H4 (cell line): ENCODE data around the gene ERG. TPM values are rescaled to one million over a fixed set of nuclear protein-coding genes. Genes with fewer than 3 reads are reported as not detected.

Source experiments
- DNase-seq: peaks from one replicate; pipeline ENCODE4 v3.0.0-alpha.2; 2015; ENCODE audit warnings: low spot score
- total RNA-seq: library from RNA; depleted of rRNA; stranded (reverse); fragments of >200 nt; shearing (Covaris generic); gene quantifications from 2 replicates; pipeline ENCODE4 v1.2.3, GENCODE V29; 2014

Gene ERG
- total RNA-seq, 1 experiment from 2014 or later, result 0.15 TPM

- no peak for DNase-seq
Observed at GRCh38 chr21:38358666-38359065, 139.6 kb downstream of the ERG start.

DNA sequence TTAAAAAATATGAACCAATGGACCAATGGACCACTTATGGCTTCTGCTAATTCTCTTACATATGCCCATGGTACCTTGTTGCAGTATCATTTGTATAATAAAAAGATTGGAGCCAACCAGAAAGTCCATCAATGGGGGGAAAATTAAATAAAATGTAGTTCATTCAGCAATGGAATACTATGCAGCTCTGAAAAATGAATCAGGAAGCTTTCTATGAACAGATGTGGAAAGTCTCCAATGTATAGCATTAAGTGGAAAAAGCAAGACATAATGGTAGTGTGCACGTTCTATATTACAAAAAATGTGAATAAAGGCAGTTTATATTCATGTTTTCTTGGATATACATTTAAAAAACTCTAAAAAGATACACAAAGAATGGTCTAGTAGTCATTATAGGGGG, 140.2 kb downstream of the ERG start:
- no peak for DNase-seq

DNA sequence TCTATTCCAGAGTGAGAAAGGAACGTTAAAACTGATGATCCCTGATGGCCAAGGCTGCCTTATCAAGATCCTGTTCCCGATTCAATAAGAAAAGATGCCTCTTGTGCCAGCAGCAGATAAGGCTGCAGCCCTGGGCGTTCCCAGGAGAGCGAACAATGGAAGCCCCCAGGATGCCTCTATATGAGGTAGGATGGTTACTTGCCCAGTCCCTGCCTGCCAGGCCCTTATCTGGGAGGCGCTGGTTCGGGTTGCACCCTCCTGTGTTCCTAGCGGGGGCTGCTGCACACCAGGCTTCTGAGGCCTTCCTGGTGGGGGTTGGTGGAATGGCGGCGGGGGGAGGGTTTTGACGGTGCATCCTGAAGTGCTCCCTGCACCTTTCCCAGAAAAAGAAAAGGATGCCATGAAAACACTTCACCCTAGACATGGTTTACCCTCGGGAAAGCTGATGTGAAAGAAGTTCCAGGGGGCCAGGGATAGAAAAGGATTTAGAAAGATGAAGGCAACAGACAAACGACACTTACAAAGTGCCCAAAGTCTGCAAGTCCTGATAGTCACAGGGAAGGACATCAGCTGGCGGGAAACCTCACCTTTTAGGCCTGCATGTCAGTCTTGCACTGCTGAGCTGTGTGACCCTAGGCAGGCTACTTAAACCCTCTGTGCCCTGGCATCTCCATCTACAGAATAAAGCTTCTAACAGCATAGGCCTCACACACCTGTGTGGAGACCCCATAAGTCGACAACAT, 141.2 kb downstream of the ERG start:
- no peak for DNase-seq

GRCh38 chr21:38355992-38356781, 142.1 kb downstream of the ERG start:
- DNase-seq, result peak; percentile 82

- no peak for DNase-seq
Observed at GRCh38 chr21:38355353-38355752, 142.9 kb downstream of the ERG start.

DNA sequence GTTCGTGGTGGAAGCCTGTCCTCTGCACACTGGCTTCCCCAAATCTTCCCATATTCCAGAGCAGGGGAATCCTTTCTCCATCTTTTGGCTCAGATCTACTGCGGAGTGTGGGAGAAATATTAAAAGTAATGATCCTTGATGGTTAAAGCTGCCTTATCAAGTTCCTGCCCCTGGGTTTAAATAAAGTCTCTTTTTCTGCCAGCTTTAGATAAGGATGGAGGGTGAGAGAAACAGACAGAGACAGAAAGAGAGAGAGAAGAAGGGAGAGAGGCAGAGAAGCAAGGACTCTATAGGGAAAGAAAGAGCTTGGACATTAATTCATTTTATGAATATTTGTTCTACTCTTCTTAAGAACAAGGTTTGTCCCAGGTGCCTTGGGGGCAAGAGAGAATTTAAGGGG, 143.5 kb downstream of the ERG start:
- DNase-seq, result no peak

- no peak for DNase-seq
Observed at GRCh38 chr21:38354231-38354630, 144.0 kb downstream of the ERG start.

- DNase-seq, result peak; percentile 76
Observed at GRCh38 chr21:38352536-38353219, 145.6 kb downstream of the ERG start.

GRCh38 chr21:38351961-38352521, 146.2 kb downstream of the ERG start:
- peak; percentile 89 for DNase-seq

- DNase-seq, result no peak
Observed at GRCh38 chr21:38351176-38351959, 146.9 kb downstream of the ERG start.

GRCh38 chr21:38350684-38351083, 147.6 kb downstream of the ERG start:
- no peak for DNase-seq

- no peak for DNase-seq
Observed at GRCh38 chr21:38349977-38350376, 148.3 kb downstream of the ERG start.

DNA sequence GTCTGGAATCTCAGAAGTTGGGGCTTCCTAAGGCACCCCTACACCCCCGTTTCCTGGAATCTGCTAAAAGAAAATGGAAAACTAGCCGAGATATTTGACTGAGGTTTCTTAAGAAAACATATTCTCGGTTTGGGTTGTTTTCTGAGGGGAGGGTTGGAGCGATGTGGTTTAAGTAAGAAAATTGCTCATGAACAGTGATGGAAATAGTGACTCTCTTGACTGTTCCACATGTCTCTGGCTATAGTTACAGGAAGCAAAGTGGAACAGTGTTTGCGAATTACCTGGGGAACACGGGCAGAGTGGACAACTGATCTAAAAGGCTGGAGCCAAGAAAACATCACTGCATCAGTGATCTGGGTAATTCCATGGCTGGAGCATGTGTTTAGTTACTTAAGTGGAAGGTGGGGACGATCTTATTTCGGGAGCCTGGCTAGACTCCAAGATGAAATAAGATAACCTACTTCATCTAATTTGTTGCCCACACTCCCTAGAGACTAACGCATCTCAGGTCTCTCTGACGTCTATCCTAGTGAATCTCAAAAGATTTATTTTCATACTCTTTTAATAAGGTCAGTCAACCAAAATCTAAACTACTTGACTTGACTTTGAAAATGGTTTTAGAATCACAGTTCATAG, 149.0 kb downstream of the ERG start:
- peak; percentile 66 for DNase-seq

DNA sequence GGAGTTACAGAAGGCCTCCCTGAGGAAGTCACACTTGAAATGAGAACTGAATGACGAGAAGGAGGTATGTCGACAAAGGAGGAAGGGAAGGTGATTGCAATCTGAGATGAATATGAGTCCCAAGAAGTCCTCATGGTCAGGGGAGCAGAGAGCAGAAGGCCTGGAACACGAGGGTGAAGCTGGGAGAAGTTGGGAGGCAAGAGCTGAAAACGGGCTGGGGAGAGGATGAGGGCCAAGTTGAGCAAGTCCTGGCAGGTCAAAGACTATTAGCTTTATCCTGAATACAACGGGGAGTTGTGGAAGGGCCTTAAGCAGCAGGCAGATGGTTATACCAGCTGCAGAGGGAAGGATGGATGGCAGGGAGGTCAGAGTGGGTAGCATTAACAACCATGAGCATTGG, 152.0 kb downstream of the ERG start:
- no peak for DNase-seq

DNA sequence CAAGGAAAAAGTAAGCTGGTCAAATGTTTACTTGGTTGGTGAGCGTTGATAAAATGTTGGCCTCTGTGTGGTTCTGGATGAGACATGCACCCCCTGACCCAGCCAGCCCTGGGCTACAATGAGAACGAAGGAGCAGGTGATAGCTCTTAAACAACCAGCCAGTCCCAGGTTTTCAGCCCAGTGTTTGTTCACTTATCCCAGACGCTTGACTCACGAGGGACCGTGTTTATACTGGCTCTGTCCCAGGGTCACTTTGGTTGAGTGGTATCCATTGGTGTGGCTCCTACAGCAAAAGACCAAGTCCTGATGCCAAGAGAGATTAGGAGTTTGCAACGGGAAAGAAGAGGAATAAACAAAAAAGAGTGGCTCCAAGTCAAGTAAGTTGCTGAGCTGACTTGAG, 154.6 kb downstream of the ERG start:
- peak; percentile 92 for DNase-seq

DNA sequence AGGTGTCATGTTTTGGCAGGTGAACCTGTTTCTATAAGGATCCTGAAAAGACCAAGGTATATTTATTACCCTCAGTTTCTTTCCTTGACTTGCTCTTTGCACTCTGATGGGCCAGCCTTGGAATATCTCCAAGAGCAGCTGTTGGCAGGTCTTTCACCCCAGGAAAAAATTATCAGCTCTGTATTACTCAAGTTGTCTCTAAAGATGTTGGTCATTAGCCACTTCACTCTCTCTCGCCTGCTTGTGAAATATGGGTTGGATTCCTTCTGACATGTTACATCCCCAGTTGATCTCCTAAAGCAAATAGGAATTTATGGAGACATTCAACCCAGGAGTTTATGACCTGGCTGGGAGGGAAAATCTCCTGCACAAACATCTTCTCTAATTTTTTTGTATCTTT, 155.5 kb downstream of the ERG start:
- DNase-seq, result no peak

DNA sequence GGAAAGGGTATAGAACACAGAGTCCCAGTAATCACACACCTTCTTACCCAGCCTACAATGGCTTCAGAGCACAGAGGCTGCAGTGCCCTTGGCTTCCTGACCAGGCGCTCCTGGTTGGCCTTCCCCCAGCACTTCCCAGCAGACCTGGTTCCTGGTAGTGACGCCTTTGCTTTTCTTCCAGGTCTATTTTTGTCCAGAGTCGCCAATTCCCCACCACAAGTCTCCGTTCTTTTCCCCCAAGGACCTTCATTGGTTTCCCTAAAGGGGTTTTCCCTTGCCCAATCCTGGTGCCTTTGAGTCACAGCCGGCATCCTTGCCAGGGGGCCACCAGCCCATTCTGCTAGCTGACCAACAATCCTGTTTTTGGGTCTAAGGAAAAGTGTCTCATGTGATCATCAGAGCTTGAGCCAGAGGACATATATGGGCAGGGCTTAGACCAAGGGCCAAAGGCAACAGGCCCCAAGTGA, 156.7 kb downstream of the ERG start:
- no peak for DNase-seq

GRCh38 chr21:38340131-38340530, 158.1 kb downstream of the ERG start:
- no peak for DNase-seq

- no peak for DNase-seq
Observed at GRCh38 chr21:38337793-38338192, 160.5 kb downstream of the ERG start.

GRCh38 chr21:38334866-38335265, 163.4 kb downstream of the ERG start:
- DNase-seq, result no peak
